Fibroblast of the aortic adventitia (primary cell): ENCODE measurements around the gene ITSN2. TPM values are rescaled to one million over a fixed set of nuclear protein-coding genes. Genes with fewer than 3 reads are reported as not detected.
A peak's percentile ranks its signal among the peaks of the same experiment; 100 is the strongest.

ENCODE experiments used
- DNase-seq: peaks from one replicate; pipeline ENCODE4 v3.0.0-alpha.2; 2010; ENCODE audit warnings: low read depth
- H3K4me3 ChIP-seq: 2 replicates; pipeline ENCODE4 v1.5.1; 2011; ENCODE audit warnings: low read depth, mild to moderate bottlenecking, control low read depth, low read length, moderate library complexity
- CTCF ChIP-seq: IDR thresholded peaks from 2 replicates; pipeline ENCODE4 v1.5.1; 2011; ENCODE audit warnings: mild to moderate bottlenecking, low read length, control low read depth, inconsistent platforms; ENCODE audit not compliant: insufficient read depth
- total RNA-seq: library from RNA; depleted of rRNA; stranded (reverse); fragments of >200 nt; gene quantifications from 2 replicates; pipeline ENCODE4 v1.2.3, GENCODE V29; 2012; ENCODE audit warnings: low replicate concordance

Gene ITSN2
- total RNA-seq, 1 donor: 32.4 TPM

- H3K4me3 ChIP-seq: no peak overlapping the region
- no peak for TF ChIP-seq CTCF
- DNase-seq: no peak
Observed at GRCh38 chr2:24241528-24241927, 118.8 kb downstream of the ITSN2 start.

GRCh38 chr2:24239553-24239952, 120.8 kb downstream of the ITSN2 start:
- H3K4me3 ChIP-seq: no peak overlapping the region
- DNase-seq: no peak
- no peak for TF ChIP-seq CTCF

GRCh38 chr2:24238158-24238557, 122.2 kb downstream of the ITSN2 start:
- H3K4me3 ChIP-seq: no peak overlapping the region
- DNase-seq: no peak
- TF ChIP-seq CTCF: no peak

GRCh38 chr2:24237313-24237712, 123.0 kb downstream of the ITSN2 start:
- TF ChIP-seq CTCF: no peak
- no peak for DNase-seq
- H3K4me3 ChIP-seq: no peak overlapping the region

GRCh38 chr2:24233321-24233720, 127.0 kb downstream of the ITSN2 start:
- TF ChIP-seq CTCF: no peak
- H3K4me3 ChIP-seq: no peak overlapping the region
- DNase-seq: no peak

GRCh38 chr2:24231461-24231881, 128.9 kb downstream of the ITSN2 start:
- H3K4me3 ChIP-seq: no peak overlapping the region
- no peak for TF ChIP-seq CTCF
- DNase-seq: peak; percentile 8

- TF ChIP-seq CTCF: peak; percentile 27
- DNase-seq: peak; percentile 31
Observed at GRCh38 chr2:24228470-24228869, 131.9 kb downstream of the ITSN2 start.

More at GRCh38 chr2:24228470-24228869, 131.9 kb downstream of the ITSN2 start:
- no peak overlapping the region for H3K4me3 ChIP-seq
